Measurements from ENCODE around the gene CHTF18. TPM values are rescaled to one million over a fixed set of nuclear protein-coding genes. Genes with fewer than 3 reads are reported as not detected.

Gene CHTF18
- total and polyA plus RNA-seq, 9 of the 15 experiments (the other 6 are each of a cell fraction or from before 2014, with no cell fraction given) = 2.5 to 123 (median 17.0) TPM

DNA sequence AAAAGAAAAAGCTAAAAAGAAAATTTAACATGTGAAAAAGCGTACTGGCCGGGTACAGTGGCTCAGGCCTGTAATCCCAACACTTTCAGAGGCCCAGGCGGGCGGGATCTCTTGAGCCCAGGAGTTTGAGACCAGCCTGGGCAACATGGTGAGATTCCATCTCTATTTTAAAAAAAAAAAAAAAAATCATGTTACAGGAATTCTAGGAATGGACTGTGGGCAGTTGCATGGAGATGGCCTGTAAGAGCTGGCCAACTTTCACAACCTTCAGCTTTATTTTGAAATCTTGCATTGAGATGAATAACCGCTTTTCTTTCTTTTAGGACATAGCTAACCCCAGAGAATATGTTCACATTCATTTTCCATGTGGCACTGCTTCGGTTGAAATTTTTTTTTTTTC, 39.4 kb upstream of the CHTF18 start (continued):
- TF ChIP-seq STAT6 (CRISPR knock-in tag; IDR thresholded peaks at IDR 0.05) (no peak), POLR2AphosphoS2 (IDR thresholded peaks at IDR 0.05; ENCODE audit: low read length) (no peak), GABPB2 (CRISPR knock-in tag; conservative IDR thresholded peaks at IDR 0.05) (no peak), NRF1 (conservative IDR thresholded peaks at IDR 0.05 in 1 of 2, IDR thresholded peaks at IDR 0.05 in 1 of 2) (no peak), PML (IDR thresholded peaks at IDR 0.05; ENCODE audit: low read length) (no peak), ZSCAN29 (IDR thresholded peaks at IDR 0.05) (no peak), ARHGAP35 (IDR thresholded peaks at IDR 0.05; ENCODE audit: partially characterized antibody) (no peak), JUNB (CRISPR knock-in tag; conservative IDR thresholded peaks at IDR 0.05) (no peak)
- TF ChIP-seq, protein P1, sequence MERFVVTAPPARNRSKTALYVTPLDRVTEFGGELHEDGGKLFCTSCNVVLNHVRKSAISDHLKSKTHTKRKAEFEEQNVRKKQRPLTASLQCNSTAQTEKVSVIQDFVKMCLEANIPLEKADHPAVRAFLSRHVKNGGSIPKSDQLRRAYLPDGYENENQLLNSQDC (CRISPR knock-in tag; IDR thresholded peaks at IDR 0.05) = no peak

- Histone ChIP-seq H3K9me3 (replicated peaks; ENCODE audit: control insufficient read depth, insufficient read depth, low read depth, low read length) (no peaks in the 10 kb centered on the region), H3K27ac (ENCODE audit: extremely low read depth, low read depth, low read length) (no peak overlapping the region), H2AFZ (ENCODE audit: low read depth, low read length) (0 out of 2 replicates have a peak overlapping the region, but pooled peaks have one; percentile 44), H3K9ac (ENCODE audit: insufficient read depth in 1 of 2, low read depth in 2 of 2, low read length in 2 of 2) (no peak overlapping the region), H3K36me3 (ENCODE audit: control insufficient read depth, insufficient read depth, low read length) (no peaks in the 10 kb centered on the region), H3K79me2 (ENCODE audit: control insufficient read depth, insufficient read depth, low read length) (no peaks in the 10 kb centered on the region), H3K9me1 (ENCODE audit: control insufficient read depth, insufficient read depth, low read length) (no peaks in the 10 kb centered on the region), H3K27me3 (ENCODE audit: control insufficient read depth in 2 of 2, insufficient read depth in 2 of 2, low read length in 2 of 2) (no peaks in the 10 kb centered on the region), H3K4me3 (no peak overlapping the region), H3K4me1 (replicated peaks in 1 of 2; ENCODE audit: control insufficient read depth in 2 of 2, insufficient read depth in 2 of 2, low read length in 2 of 2) (peaks cover 6 to 29% of the 10 kb centered on the region in 2 experiments; a peak in 4 of 5 replicates), H4K20me1 (replicated peaks; ENCODE audit: control insufficient read depth, insufficient read depth, low read length) (no peaks in the 10 kb centered on the region), H3K4me2 (ENCODE audit: insufficient read depth, low read length) (no peak overlapping the region)
- POLR2A ChIA-PET = interaction anchor here (0.6 to 1.1 kb wide), 2 partner anchors 9 to 10 kb away, joined by 3 to 4 read pairs; partner anchors contain the start of genes CIAO3 and MSLN
- FAIRE-seq (no peak), ATAC-seq (0 out of 3 replicates have a peak, but pooled peaks have one; percentile 19), DNase-seq (ENCODE audit: extremely low read depth in 1 of 4, low spot score in 3 of 4) (no peak)
- intact Hi-C loops (cut with micrococcal nuclease) = no loop called here
- 41% methylated on average over 9 of the region's 9 CpGs for WGBS (ENCODE audit: insufficient coverage, low coverage, missing lambda C conversion rate)
- in situ Hi-C loops (cut with MboI) = no loop called here
- CTCF ChIA-PET (ENCODE audit: low intra/inter-chr PET ratio) = no interaction called here
- no TSS peak for BruUV-seq (replicated peaks)
- no peak for TF ChIP-seq EP400 (IDR thresholded peaks at IDR 0.05)
- TF ChIP-seq POLR2A (conservative IDR thresholded peaks at IDR 0.05) = no peak
- TF ChIP-seq RBM22 (IDR thresholded peaks at IDR 0.05; ENCODE audit: low read depth, low read length, poor library complexity, severe bottlenecking) = no peak
- TF ChIP-seq CREB1 (IDR thresholded peaks at IDR 0.05) = no peak
- no peak for TF ChIP-seq CREB1 (CRISPR knock-in tag; IDR thresholded peaks at IDR 0.05)
- TF ChIP-seq FOXA1 (IDR thresholded peaks at IDR 0.05; ENCODE audit: borderline replicate concordance) = no peak
- TF ChIP-seq ZNF584 (CRISPR knock-in tag; IDR thresholded peaks at IDR 0.05; ENCODE audit: low read depth) = no peak
- TF ChIP-seq, protein P2, sequence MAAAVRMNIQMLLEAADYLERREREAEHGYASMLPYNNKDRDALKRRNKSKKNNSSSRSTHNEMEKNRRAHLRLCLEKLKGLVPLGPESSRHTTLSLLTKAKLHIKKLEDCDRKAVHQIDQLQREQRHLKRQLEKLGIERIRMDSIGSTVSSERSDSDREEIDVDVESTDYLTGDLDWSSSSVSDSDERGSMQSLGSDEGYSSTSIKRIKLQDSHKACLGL (CRISPR knock-in tag; IDR thresholded peaks at IDR 0.05; ENCODE audit: borderline replicate concordance, poor library complexity, severe bottlenecking) = no peak
- TF ChIP-seq ZNF668 (CRISPR knock-in tag; IDR thresholded peaks at IDR 0.05) = no peak
- no peak for TF ChIP-seq ZNF232 (CRISPR knock-in tag; IDR thresholded peaks at IDR 0.05)
- no peak for TF ChIP-seq KAT2B (IDR thresholded peaks at IDR 0.05; ENCODE audit: low read depth, low read length)
- no peak for TF ChIP-seq ZNF197 (CRISPR knock-in tag; IDR thresholded peaks at IDR 0.05; ENCODE audit: low read depth)
- no peak for TF ChIP-seq NFYB (IDR thresholded peaks at IDR 0.05; ENCODE audit: extremely low read depth, insufficient read length)
These were observed 37.9 kb upstream of the CHTF18 start for GRCh38 chr16:750485-750884.
